DOHH2 (cell line): ENCODE results near the gene UVSSA.

Source experiments
- H3F3A ChIP-seq: fragments of 200-600 bp; sonication (generic), shearing (Covaris generic); 2 replicates; pipeline ENCODE4 v1.6.0; 2016; ENCODE audit warnings: antibody characterized with exemption, mild to moderate bottlenecking; ENCODE audit not compliant: control insufficient read depth, insufficient read depth
- H3K27ac ChIP-seq: fragments of 200-600 bp; sonication (generic); 2 replicates; pipeline ENCODE4 v1.5.1; 2014; ENCODE audit warnings: low read depth, mild to moderate bottlenecking, low read length, moderate library complexity
- H3K27me3 ChIP-seq: fragments of 200-600 bp; sonication (generic); 2 replicates; pipeline ENCODE4 v1.6.1; 2014; ENCODE audit warnings: mild to moderate bottlenecking, low read length, mixed read lengths; ENCODE audit not compliant: control insufficient read depth
- H3K36me3 ChIP-seq: fragments of 200-600 bp; sonication (generic); 2 replicates; pipeline ENCODE4 v1.6.1; 2014; ENCODE audit warnings: mild to moderate bottlenecking, low read length, moderate library complexity, mixed read lengths; ENCODE audit not compliant: control insufficient read depth
- H3K4me1 ChIP-seq: fragments of 200-600 bp; sonication (generic); 2 replicates; pipeline ENCODE4 v1.6.1; 2014; ENCODE audit warnings: mild to moderate bottlenecking, low read length, mixed read lengths; ENCODE audit not compliant: control insufficient read depth
- H3K4me2 ChIP-seq: fragments of 200-600 bp; sonication (generic); 2 replicates; pipeline ENCODE4 v1.6.0; 2014; ENCODE audit warnings: mild to moderate bottlenecking, low read length, moderate library complexity
- H3K4me3 ChIP-seq: fragments of 200-600 bp; sonication (generic); 2 replicates; pipeline ENCODE4 v1.5.1; 2014; ENCODE audit warnings: mild to moderate bottlenecking, low read length, mixed read lengths
- H3K79me2 ChIP-seq: fragments of 200-600 bp; sonication (generic); 2 replicates; pipeline ENCODE4 v1.6.1; 2014; ENCODE audit warnings: mild to moderate bottlenecking, low read length, mixed read lengths; ENCODE audit not compliant: control insufficient read depth
- H3K9me2 ChIP-seq: fragments of 200-600 bp; sonication (generic); replicated peaks from 2 replicates; pipeline ENCODE4 v1.6.1; 2014; ENCODE audit warnings: mild to moderate bottlenecking, low read length, mixed read lengths; ENCODE audit not compliant: control insufficient read depth
- H3K9me3 ChIP-seq: fragments of 200-600 bp; sonication (generic); 2 replicates; pipeline ENCODE4 v1.6.1; 2014; ENCODE audit warnings: antibody characterized with exemption, low read length, mixed read lengths; ENCODE audit not compliant: control insufficient read depth, insufficient read depth
- H4K20me1 ChIP-seq: fragments of 200-600 bp; sonication (generic); 2 replicates; pipeline ENCODE4 v1.6.0; 2014; ENCODE audit warnings: low read depth, mild to moderate bottlenecking, antibody characterized with exemption, low read length, moderate library complexity; ENCODE audit not compliant: control insufficient read depth, insufficient read depth
- CTCF ChIP-seq: fragments of 200-600 bp; sonication (generic); IDR thresholded peaks from one replicate; pipeline ENCODE4 v1.5.1; 2014; ENCODE audit warnings: antibody characterized with exemption, mild to moderate bottlenecking, low read depth, low read length; ENCODE audit not compliant: poor library complexity, severe bottlenecking
- EZH2phosphoT487 ChIP-seq: fragments of 200-600 bp; sonication (generic); IDR thresholded peaks from 2 replicates; pipeline ENCODE4 v1.6.1; 2017; ENCODE audit warnings: borderline replicate concordance, mild to moderate bottlenecking, antibody characterized with exemption, low read length, moderate library complexity, mixed read lengths

The UVSSA gene

GRCh38 chr4:1407657-1408333 is 60.8 kb downstream of the UVSSA start:
- Histone ChIP-seq H4K20me1 (no peaks in the 10 kb centered on the region), H3K36me3 (no peaks in the 10 kb centered on the region), H3K4me3 (no peak overlapping the region), H3K27me3 (no peaks in the 10 kb centered on the region), H3K79me2 (no peaks in the 10 kb centered on the region), H3K9me2 (no peaks in the 10 kb centered on the region), H3K27ac (no peak overlapping the region), H3K4me2 (no peak overlapping the region), H3K9me3 (peaks cover 3% of the 10 kb centered on the region; the same call in 1 of the 2 replicates), H3K4me1 (no peaks in the 10 kb centered on the region), H3F3A (no peaks in the 10 kb centered on the region)
- TF ChIP-seq EZH2phosphoT487 (no peak), CTCF (no peak)

- no peaks in the 10 kb centered on the region for H4K20me1 ChIP-seq
- no peaks in the 10 kb centered on the region for H3F3A ChIP-seq
- no peak overlapping the region for H3K4me2 ChIP-seq
- H3K9me2 ChIP-seq = no peaks in the 10 kb centered on the region
- no peak overlapping the region for H3K27ac ChIP-seq
- TF ChIP-seq EZH2phosphoT487 = no peak
- H3K9me3 ChIP-seq = peaks cover 5% of the 10 kb centered on the region; the same call in 1 of the 2 replicates
- no peaks in the 10 kb centered on the region for H3K27me3 ChIP-seq
- no peak overlapping the region for H3K4me3 ChIP-seq
- no peaks in the 10 kb centered on the region for H3K79me2 ChIP-seq
- no peaks in the 10 kb centered on the region for H3K4me1 ChIP-seq
- H3K36me3 ChIP-seq = no peaks in the 10 kb centered on the region
Observed at GRCh38 chr4:1408418-1408817, 61.4 kb downstream of the UVSSA start.

GRCh38 chr4:1409079-1409478 is 62.1 kb downstream of the UVSSA start:
- TF ChIP-seq CTCF (no peak), EZH2phosphoT487 (no peak)
- no peaks in the 10 kb centered on the region for H3K36me3 ChIP-seq
- no peaks in the 10 kb centered on the region for H3K4me1 ChIP-seq
- no peak overlapping the region for H3K4me2 ChIP-seq
- no peaks in the 10 kb centered on the region for H4K20me1 ChIP-seq
- H3K9me2 ChIP-seq = no peaks in the 10 kb centered on the region
- H3K27me3 ChIP-seq = no peaks in the 10 kb centered on the region
- no peak overlapping the region for H3K4me3 ChIP-seq
- peaks cover 10% of the 10 kb centered on the region; the same call in 1 of the 2 replicates for H3K9me3 ChIP-seq
- no peak overlapping the region for H3K27ac ChIP-seq
- no peaks in the 10 kb centered on the region for H3F3A ChIP-seq
- no peaks in the 10 kb centered on the region for H3K79me2 ChIP-seq
